GOT3 (cell line): ENCODE measurements around the gene C6orf89.

Source experiments
- DNase-seq: peaks from one replicate; lab custom pipeline; 2025; ENCODE audit warnings: mixed read lengths; lab: John Stamatoyannopoulos, UW

The C6orf89 gene

GRCh38 chr6:36969240-36969691, 83.5 kb downstream of the C6orf89 start:
- DNase-seq = no peak

- DNase-seq = no peak
Observed at GRCh38 chr6:36969988-36970891, 84.5 kb downstream of the C6orf89 start.

GRCh38 chr6:36970892-36971842, 85.4 kb downstream of the C6orf89 start:
- DNase-seq = no peak

GRCh38 chr6:36971921-36972673, 86.3 kb downstream of the C6orf89 start:
- no peak for DNase-seq

- no peak for DNase-seq
Observed at GRCh38 chr6:36973190-36973589, 87.4 kb downstream of the C6orf89 start.

- no peak for DNase-seq
Observed at GRCh38 chr6:36973647-36974046, 87.9 kb downstream of the C6orf89 start.

- no peak for DNase-seq
Observed at GRCh38 chr6:36975231-36976006, 89.7 kb downstream of the C6orf89 start.

GRCh38 chr6:36976007-36976264, 90.2 kb downstream of the C6orf89 start:
- DNase-seq = no peak

GRCh38 chr6:36976509-36976908, 90.8 kb downstream of the C6orf89 start:
- DNase-seq = no peak

- no peak for DNase-seq
Observed at GRCh38 chr6:36976931-36977330, 91.2 kb downstream of the C6orf89 start.

GRCh38 chr6:36977470-36977941, 91.8 kb downstream of the C6orf89 start:
- no peak for DNase-seq
